K562 (cell line): ENCODE measurements around the gene SERINC3. TPM values are rescaled to one million over a fixed set of nuclear protein-coding genes. Genes with fewer than 3 reads are reported as not detected.

Experiments
- DIDO1 ChIP-seq: fragments of 450-650 bp; IDR thresholded peaks from 2 replicates; pipeline ENCODE4 v1.6.1; 2016; ENCODE audit warnings: low read depth, missing biosample characterization, missing genetic modification characterization
- KDM4B ChIP-seq, 2 experiments: fragments of 450-650 bp in 1 of 2; sonication (generic) in 1 of 2; IDR thresholded peaks; 2 replicates each; pipeline ENCODE4 v1.6.1; 2016 to 2017; ENCODE audit warnings: borderline replicate concordance in 2 of 2, antibody characterized with exemption in 1 of 2, low read depth in 1 of 2, mild to moderate bottlenecking in 1 of 2
- ZNF77 ChIP-seq: fragments of 250-450 bp; sonication (Bioruptor Pico); IDR thresholded peaks from 2 replicates; pipeline ENCODE4 v1.5.0; 2020
- polyA plus RNA-seq, 8 experiments: library from polyadenylated mRNA; depleted of rRNA in 4 of 8; stranded (reverse) in 5 of 8; unstranded in 3 of 8; fragments of >200 nt; fragmentation: Nextera tagmentation in 2 of 8; fragmentation: Illumina TruSeq in 1 of 8; extraction: Ambion mirVana in 2 of 8; extraction: Trizol in 1 of 8; gene quantifications; 2 replicates each; pipeline versions ENCODE4 v1.2.1 to v1.2.3, GENCODE V29; 2011 to 2014; ENCODE audit warnings: inconsistent platforms in 1 of 8, missing spikeins in 1 of 8
- total RNA-seq, 7 experiments: library from RNA; depleted of rRNA in 6 of 7; stranded (reverse); fragments of >200 nt in 6 of 7; fragmentation: Illumina TruSeq in 2 of 7; extraction: Trizol in 2 of 7; gene quantifications; 2 replicates each; pipeline versions ENCODE4 v1.2.1 to v1.2.3, GENCODE V29; 2011 to 2021; ENCODE audit warnings: low replicate concordance in 1 of 7
- TF ChIP-seq, protein P1 (sequence below): fragments of 200-600 bp; sonication (generic); IDR thresholded peaks from one replicate; pipeline ENCODE4 v1.6.1; 2012; ENCODE audit warnings: mild to moderate bottlenecking, low read depth, low read length, inconsistent platforms

The SERINC3 gene
- total and polyA plus RNA-seq, 9 of the 15 experiments (the other 6 are each of a cell fraction or from before 2014, with no cell fraction given): 24.7 to 107 (median 48.8) TPM

DNA sequence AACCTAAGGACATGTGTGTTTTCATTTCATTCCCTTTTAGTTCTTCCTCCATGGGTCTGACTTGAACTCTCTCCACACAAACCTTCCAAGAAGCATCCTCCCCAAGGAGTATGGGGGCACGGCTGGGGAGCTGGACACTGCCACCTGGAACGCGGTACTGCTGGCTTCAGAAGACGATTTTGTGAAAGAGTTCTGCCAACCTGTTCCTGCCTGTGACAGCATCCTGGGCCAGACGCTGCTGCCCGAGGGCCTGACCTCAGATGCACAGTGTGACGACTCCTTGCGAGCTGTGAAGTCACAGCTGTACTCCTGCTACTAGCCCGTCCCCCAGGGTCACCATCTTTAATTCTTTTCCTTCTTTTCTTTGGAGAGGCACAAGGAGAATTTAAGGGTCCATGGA, 32.6 kb downstream of the SERINC3 start (continued):
- TF ChIP-seq, protein P1, sequence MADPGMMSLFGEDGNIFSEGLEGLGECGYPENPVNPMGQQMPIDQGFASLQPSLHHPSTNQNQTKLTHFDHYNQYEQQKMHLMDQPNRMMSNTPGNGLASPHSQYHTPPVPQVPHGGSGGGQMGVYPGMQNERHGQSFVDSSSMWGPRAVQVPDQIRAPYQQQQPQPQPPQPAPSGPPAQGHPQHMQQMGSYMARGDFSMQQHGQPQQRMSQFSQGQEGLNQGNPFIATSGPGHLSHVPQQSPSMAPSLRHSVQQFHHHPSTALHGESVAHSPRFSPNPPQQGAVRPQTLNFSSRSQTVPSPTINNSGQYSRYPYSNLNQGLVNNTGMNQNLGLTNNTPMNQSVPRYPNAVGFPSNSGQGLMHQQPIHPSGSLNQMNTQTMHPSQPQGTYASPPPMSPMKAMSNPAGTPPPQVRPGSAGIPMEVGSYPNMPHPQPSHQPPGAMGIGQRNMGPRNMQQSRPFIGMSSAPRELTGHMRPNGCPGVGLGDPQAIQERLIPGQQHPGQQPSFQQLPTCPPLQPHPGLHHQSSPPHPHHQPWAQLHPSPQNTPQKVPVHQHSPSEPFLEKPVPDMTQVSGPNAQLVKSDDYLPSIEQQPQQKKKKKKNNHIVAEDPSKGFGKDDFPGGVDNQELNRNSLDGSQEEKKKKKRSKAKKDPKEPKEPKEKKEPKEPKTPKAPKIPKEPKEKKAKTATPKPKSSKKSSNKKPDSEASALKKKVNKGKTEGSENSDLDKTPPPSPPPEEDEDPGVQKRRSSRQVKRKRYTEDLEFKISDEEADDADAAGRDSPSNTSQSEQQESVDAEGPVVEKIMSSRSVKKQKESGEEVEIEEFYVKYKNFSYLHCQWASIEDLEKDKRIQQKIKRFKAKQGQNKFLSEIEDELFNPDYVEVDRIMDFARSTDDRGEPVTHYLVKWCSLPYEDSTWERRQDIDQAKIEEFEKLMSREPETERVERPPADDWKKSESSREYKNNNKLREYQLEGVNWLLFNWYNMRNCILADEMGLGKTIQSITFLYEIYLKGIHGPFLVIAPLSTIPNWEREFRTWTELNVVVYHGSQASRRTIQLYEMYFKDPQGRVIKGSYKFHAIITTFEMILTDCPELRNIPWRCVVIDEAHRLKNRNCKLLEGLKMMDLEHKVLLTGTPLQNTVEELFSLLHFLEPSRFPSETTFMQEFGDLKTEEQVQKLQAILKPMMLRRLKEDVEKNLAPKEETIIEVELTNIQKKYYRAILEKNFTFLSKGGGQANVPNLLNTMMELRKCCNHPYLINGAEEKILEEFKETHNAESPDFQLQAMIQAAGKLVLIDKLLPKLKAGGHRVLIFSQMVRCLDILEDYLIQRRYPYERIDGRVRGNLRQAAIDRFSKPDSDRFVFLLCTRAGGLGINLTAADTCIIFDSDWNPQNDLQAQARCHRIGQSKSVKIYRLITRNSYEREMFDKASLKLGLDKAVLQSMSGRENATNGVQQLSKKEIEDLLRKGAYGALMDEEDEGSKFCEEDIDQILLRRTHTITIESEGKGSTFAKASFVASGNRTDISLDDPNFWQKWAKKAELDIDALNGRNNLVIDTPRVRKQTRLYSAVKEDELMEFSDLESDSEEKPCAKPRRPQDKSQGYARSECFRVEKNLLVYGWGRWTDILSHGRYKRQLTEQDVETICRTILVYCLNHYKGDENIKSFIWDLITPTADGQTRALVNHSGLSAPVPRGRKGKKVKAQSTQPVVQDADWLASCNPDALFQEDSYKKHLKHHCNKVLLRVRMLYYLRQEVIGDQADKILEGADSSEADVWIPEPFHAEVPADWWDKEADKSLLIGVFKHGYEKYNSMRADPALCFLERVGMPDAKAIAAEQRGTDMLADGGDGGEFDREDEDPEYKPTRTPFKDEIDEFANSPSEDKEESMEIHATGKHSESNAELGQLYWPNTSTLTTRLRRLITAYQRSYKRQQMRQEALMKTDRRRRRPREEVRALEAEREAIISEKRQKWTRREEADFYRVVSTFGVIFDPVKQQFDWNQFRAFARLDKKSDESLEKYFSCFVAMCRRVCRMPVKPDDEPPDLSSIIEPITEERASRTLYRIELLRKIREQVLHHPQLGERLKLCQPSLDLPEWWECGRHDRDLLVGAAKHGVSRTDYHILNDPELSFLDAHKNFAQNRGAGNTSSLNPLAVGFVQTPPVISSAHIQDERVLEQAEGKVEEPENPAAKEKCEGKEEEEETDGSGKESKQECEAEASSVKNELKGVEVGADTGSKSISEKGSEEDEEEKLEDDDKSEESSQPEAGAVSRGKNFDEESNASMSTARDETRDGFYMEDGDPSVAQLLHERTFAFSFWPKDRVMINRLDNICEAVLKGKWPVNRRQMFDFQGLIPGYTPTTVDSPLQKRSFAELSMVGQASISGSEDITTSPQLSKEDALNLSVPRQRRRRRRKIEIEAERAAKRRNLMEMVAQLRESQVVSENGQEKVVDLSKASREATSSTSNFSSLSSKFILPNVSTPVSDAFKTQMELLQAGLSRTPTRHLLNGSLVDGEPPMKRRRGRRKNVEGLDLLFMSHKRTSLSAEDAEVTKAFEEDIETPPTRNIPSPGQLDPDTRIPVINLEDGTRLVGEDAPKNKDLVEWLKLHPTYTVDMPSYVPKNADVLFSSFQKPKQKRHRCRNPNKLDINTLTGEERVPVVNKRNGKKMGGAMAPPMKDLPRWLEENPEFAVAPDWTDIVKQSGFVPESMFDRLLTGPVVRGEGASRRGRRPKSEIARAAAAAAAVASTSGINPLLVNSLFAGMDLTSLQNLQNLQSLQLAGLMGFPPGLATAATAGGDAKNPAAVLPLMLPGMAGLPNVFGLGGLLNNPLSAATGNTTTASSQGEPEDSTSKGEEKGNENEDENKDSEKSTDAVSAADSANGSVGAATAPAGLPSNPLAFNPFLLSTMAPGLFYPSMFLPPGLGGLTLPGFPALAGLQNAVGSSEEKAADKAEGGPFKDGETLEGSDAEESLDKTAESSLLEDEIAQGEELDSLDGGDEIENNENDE: no peak
- TF ChIP-seq ZNF77: no peak
- TF ChIP-seq KDM4B (IDR thresholded peaks at IDR 0.05; ENCODE audit: borderline replicate concordance in 2 of 2, low read depth in 1 of 2): no peak
- no peak for TF ChIP-seq DIDO1 (tag)
